Mucosa of rectum (tissue), 2 donors: ENCODE data around the gene FAM107B.

Source experiments
- H3K27ac ChIP-seq, 2 donors: one replicate each; pipeline ENCODE4 v1.7.0; 2013; ENCODE audit warnings: inconsistent platforms in 2 of 2, low read depth in 2 of 2, low read length in 2 of 2
- H3K27me3 ChIP-seq, 2 donors: one replicate each; pipeline ENCODE4 v1.7.0; 2013; ENCODE audit warnings: low read length in 2 of 2; ENCODE audit not compliant: control insufficient read depth in 2 of 2, insufficient read depth in 2 of 2
- H3K36me3 ChIP-seq, 2 donors: one replicate each; pipeline ENCODE4 v1.7.0; 2013; ENCODE audit warnings: low read length in 2 of 2; ENCODE audit not compliant: control insufficient read depth in 2 of 2, insufficient read depth in 2 of 2
- H3K4me1 ChIP-seq, 2 donors: one replicate each; pipeline ENCODE4 v1.7.0; 2013; ENCODE audit warnings: low read length in 2 of 2, mild to moderate bottlenecking in 1 of 2; ENCODE audit not compliant: control insufficient read depth in 2 of 2, insufficient read depth in 2 of 2
- H3K4me3 ChIP-seq, 2 donors: one replicate each; pipeline ENCODE4 v1.7.0; 2013; ENCODE audit warnings: low read length in 2 of 2
- H3K9ac ChIP-seq, 2 donors: one replicate each; pipeline ENCODE4 v1.7.0; 2013; ENCODE audit warnings: low read length in 2 of 2, low read depth in 1 of 2, mild to moderate bottlenecking in 1 of 2
- H3K9me3 ChIP-seq, 2 donors: one replicate each; pipeline ENCODE4 v1.7.0; 2013; ENCODE audit warnings: low read length in 2 of 2; ENCODE audit not compliant: control insufficient read depth in 2 of 2
- donor health status: healthy.
- donor health status: Normal muscosa, but diverticular disease.

The FAM107B gene

GRCh38 chr10:14757986-14758385, 16.7 kb downstream of the FAM107B start:
- H3K4me1 ChIP-seq: no peaks in the 10 kb centered on the region

GRCh38 chr10:14757394-14757793, 17.3 kb downstream of the FAM107B start:
- Histone ChIP-seq H3K4me1 (no peaks in the 10 kb centered on the region), H3K36me3 (no peaks in the 10 kb centered on the region), H3K27ac (no peak overlapping the region), H3K27me3 (no peaks in the 10 kb centered on the region), H3K9ac (no peak overlapping the region), H3K4me3 (no peak overlapping the region), H3K9me3 (no peaks in the 10 kb centered on the region)

More at GRCh38 chr10:14757986-14758385, 16.7 kb downstream of the FAM107B start:
- Histone ChIP-seq H3K9me3 (no peaks in the 10 kb centered on the region), H3K4me3 (no peak overlapping the region), H3K36me3 (no peaks in the 10 kb centered on the region), H3K9ac (no peak overlapping the region), H3K27me3 (no peaks in the 10 kb centered on the region), H3K27ac (no peak overlapping the region)

GRCh38 chr10:14753441-14753840, 21.3 kb downstream of the FAM107B start:
- Histone ChIP-seq H3K4me1 (peaks cover 5 to 14% of the 10 kb centered on the region in 2 donors), H3K9ac (no peak overlapping the region), H3K27me3 (no peaks in the 10 kb centered on the region), H3K27ac (peak overlapping the region in 1 of 2 donors; percentile 26), H3K4me3 (no peak overlapping the region), H3K9me3 (no peaks in the 10 kb centered on the region), H3K36me3 (no peaks in the 10 kb centered on the region)

- Histone ChIP-seq H3K4me1 (peaks cover 6 to 15% of the 10 kb centered on the region in 2 donors), H3K27ac (peak overlapping the region; percentile 63 to 64), H3K9me3 (no peaks in the 10 kb centered on the region), H3K9ac (no peak overlapping the region), H3K27me3 (no peaks in the 10 kb centered on the region), H3K4me3 (no peak overlapping the region), H3K36me3 (no peaks in the 10 kb centered on the region)
These were observed 22.8 kb downstream of the FAM107B start for GRCh38 chr10:14751921-14752320.

GRCh38 chr10:14751014-14751896, 23.4 kb downstream of the FAM107B start:
- Histone ChIP-seq H3K9ac (no peak overlapping the region), H3K4me1 (peaks cover 6 to 15% of the 10 kb centered on the region in 2 donors), H3K27me3 (no peaks in the 10 kb centered on the region), H3K4me3 (no peak overlapping the region), H3K9me3 (no peaks in the 10 kb centered on the region), H3K36me3 (no peaks in the 10 kb centered on the region), H3K27ac (peak overlapping the region; percentile 63 to 64)

GRCh38 chr10:14749070-14749809, 25.5 kb downstream of the FAM107B start:
- no peaks in the 10 kb centered on the region for H3K27me3 ChIP-seq
- peak overlapping the region in 1 of 2 donors; percentile 20 for H3K27ac ChIP-seq
- H3K4me1 ChIP-seq: peaks cover 6 to 15% of the 10 kb centered on the region in 2 donors
- no peaks in the 10 kb centered on the region for H3K9me3 ChIP-seq
- no peaks in the 10 kb centered on the region for H3K36me3 ChIP-seq
- H3K4me3 ChIP-seq: no peak overlapping the region
- no peak overlapping the region for H3K9ac ChIP-seq

GRCh38 chr10:14748441-14748840, 26.3 kb downstream of the FAM107B start:
- no peaks in the 10 kb centered on the region for H3K36me3 ChIP-seq
- peaks cover 6 to 15% of the 10 kb centered on the region in 2 donors for H3K4me1 ChIP-seq
- no peak overlapping the region for H3K9ac ChIP-seq
- no peak overlapping the region for H3K27ac ChIP-seq
- no peaks in the 10 kb centered on the region for H3K9me3 ChIP-seq
- no peak overlapping the region for H3K4me3 ChIP-seq
- H3K27me3 ChIP-seq: no peaks in the 10 kb centered on the region

GRCh38 chr10:14742815-14743214, 31.9 kb downstream of the FAM107B start:
- no peaks in the 10 kb centered on the region for H3K9me3 ChIP-seq
- peaks cover 10 to 14% of the 10 kb centered on the region in 2 donors for H3K4me1 ChIP-seq
- no peak overlapping the region for H3K4me3 ChIP-seq
- H3K27me3 ChIP-seq: no peaks in the 10 kb centered on the region
- peak overlapping the region in 1 of 2 donors; percentile 66 for H3K27ac ChIP-seq
- no peak overlapping the region for H3K9ac ChIP-seq
- H3K36me3 ChIP-seq: no peaks in the 10 kb centered on the region

- H3K36me3 ChIP-seq: no peaks in the 10 kb centered on the region
- no peak overlapping the region for H3K9ac ChIP-seq
- H3K9me3 ChIP-seq: no peaks in the 10 kb centered on the region
- no peak overlapping the region for H3K4me3 ChIP-seq
- peak overlapping the region in 1 of 2 donors; percentile 66 for H3K27ac ChIP-seq
- no peaks in the 10 kb centered on the region for H3K27me3 ChIP-seq
- H3K4me1 ChIP-seq: peaks cover 10 to 14% of the 10 kb centered on the region in 2 donors
These were observed 32.3 kb downstream of the FAM107B start for GRCh38 chr10:14742382-14742781.

- Histone ChIP-seq H3K27me3 (no peaks in the 10 kb centered on the region), H3K4me3 (no peak overlapping the region), H3K4me1 (peaks cover 10 to 18% of the 10 kb centered on the region in 2 donors), H3K27ac (peak overlapping the region; percentile 53 to 71), H3K9me3 (no peaks in the 10 kb centered on the region), H3K9ac (no peak overlapping the region), H3K36me3 (no peaks in the 10 kb centered on the region)
These were observed 33.9 kb downstream of the FAM107B start for GRCh38 chr10:14740684-14741247.
